Stimulated activated effector memory CD8-positive, alpha-beta T cell treated with anti-CD3 and anti-CD28 coated beads, Interleukin-12 subunit alpha, Interleukin-12 subunit beta, amount 100 ng/mL, for 72 hours (primary cell): ENCODE measurements around the gene LMBR1.
"Not testable (repeated sequence)": the region's sequence is repeated elsewhere in the genome, so short reads cannot be mapped to it uniquely, and the experiment has no call there.

ENCODE experiments used
- ATAC-seq: fragments of 150-1000 bp; cut with Tn5 transposase; 2 replicates; pipeline ENCODE4 v1.10.0; 2021
- DNase-seq, 2 donors: peaks; one replicate each; pipeline ENCODE4 v3.0.0; 2021 to 2022; ENCODE audit warnings: low spot score in 2 of 2
- H3K27ac Mint-ChIP-seq: one replicate; pipeline ENCODE4 v1.8.0; 2022; ENCODE audit warnings: mild to moderate bottlenecking, mixed read lengths
- H3K36me3 Mint-ChIP-seq: one replicate; pipeline ENCODE4 v1.8.0; 2022; ENCODE audit warnings: mild to moderate bottlenecking, mixed read lengths
- H3K4me1 Mint-ChIP-seq: one replicate; pipeline ENCODE4 v1.8.0; 2022; ENCODE audit warnings: mixed read lengths
- H3K4me3 Mint-ChIP-seq: one replicate; pipeline ENCODE4 v1.8.0; 2022; ENCODE audit warnings: mild to moderate bottlenecking, mixed read lengths
- H3K9me3 Mint-ChIP-seq: one replicate; pipeline ENCODE4 v1.8.0; 2022; ENCODE audit warnings: mixed read lengths

The LMBR1 gene

GRCh38 chr7:156811706-156812105, 81.3 kb downstream of the LMBR1 start:
- Mint-ChIP-seq H3K36me3 (no peaks in the 10 kb centered on the region), H3K4me1 (no peaks in the 10 kb centered on the region), H3K9me3 (no peaks in the 10 kb centered on the region), H3K4me3 (no peak overlapping the region), H3K27ac (no peak overlapping the region)
- no peak for DNase-seq
- ATAC-seq, result no peak

- not testable (repeated sequence) for ATAC-seq, H3K4me1 Mint-ChIP-seq, DNase-seq, H3K4me3 Mint-ChIP-seq, H3K9me3 Mint-ChIP-seq, H3K27ac Mint-ChIP-seq
- H3K36me3 Mint-ChIP-seq, result peaks cover 12% of the 10 kb centered on the region
Measured at GRCh38 chr7:156803656-156804055, 89.3 kb downstream of the LMBR1 start.

DNA sequence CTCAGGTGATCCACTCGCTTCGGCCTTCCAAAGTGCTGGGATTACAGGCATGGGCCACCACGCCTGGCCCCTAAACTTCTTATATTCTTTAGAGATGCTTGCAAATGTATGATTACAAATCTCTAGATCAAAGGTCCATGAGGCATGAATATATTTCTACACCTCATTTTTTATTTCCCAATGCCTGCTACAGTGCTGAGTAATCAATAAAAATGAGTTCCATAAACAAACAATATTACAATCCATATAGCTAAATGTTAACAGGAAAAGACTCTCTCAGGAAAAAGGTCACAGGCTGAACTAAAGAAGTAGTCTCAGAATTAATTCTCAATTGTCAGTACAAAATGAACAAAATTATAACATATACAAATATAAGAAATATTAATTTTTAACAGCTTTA, 90.8 kb downstream of the LMBR1 start:
- ATAC-seq, result no peak
- Mint-ChIP-seq H3K9me3 (no peaks in the 10 kb centered on the region), H3K4me1 (no peaks in the 10 kb centered on the region), H3K4me3 (no peak overlapping the region), H3K36me3 (peaks cover 12% of the 10 kb centered on the region), H3K27ac (no peak overlapping the region)
- DNase-seq, result no peak

GRCh38 chr7:156795415-156795814, 97.6 kb downstream of the LMBR1 start:
- no peak for ATAC-seq

DNA sequence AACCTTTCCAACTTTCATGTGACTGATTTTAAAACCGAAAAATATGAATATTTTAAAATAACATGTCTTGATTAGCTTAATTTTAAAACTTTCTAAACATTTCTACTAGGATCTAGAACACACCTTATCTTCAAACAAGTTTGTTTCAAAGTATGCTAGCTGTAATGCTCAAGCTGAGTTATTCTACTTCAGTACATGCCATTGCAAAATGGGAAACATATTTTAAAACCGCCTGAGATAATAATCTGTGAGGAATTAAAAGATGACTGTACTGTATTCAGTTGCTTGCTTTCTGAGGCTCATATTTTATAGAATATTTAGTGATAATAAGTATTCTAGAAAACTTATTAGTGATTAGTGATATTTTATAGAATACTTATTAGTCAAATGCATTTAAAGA, 99.6 kb downstream of the LMBR1 start:
- Mint-ChIP-seq H3K4me1 (no peaks in the 10 kb centered on the region), H3K4me3 (no peak overlapping the region), H3K9me3 (no peaks in the 10 kb centered on the region), H3K27ac (no peak overlapping the region), H3K36me3 (peaks cover 22% of the 10 kb centered on the region)
- no peak for DNase-seq
- ATAC-seq, result no peak

More at GRCh38 chr7:156795415-156795814, 97.6 kb downstream of the LMBR1 start:
- DNase-seq, result no peak
- Mint-ChIP-seq H3K4me3 (no peak overlapping the region), H3K27ac (peak overlapping the region; percentile 29), H3K36me3 (peaks cover 29% of the 10 kb centered on the region), H3K4me1 (no peaks in the 10 kb centered on the region), H3K9me3 (no peaks in the 10 kb centered on the region)

DNA sequence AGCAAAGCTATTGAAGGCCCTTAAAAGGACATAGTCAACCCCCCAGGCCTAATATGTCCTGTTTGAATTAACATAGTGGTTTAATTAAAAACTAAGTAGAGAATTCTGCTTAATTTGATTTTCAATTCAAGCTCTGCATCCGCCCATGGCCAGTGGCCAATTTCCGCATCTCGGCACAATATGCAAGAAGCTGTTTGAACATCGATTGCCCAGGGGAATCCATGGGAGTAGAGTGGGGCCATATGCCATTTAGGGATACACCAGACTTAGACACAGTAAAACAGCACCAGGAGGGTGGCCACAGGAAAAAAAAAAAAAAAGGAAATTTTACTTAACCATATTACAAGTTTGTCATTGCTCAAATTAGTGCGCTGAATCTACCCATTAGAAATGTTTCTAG, 100.4 kb downstream of the LMBR1 start:
- no peak overlapping the region for H3K4me3 Mint-ChIP-seq
- H3K27ac Mint-ChIP-seq, result no peak overlapping the region
- DNase-seq (no peak), ATAC-seq (no peak)
- no peaks in the 10 kb centered on the region for H3K4me1 Mint-ChIP-seq
- peaks cover 22% of the 10 kb centered on the region for H3K36me3 Mint-ChIP-seq
- H3K9me3 Mint-ChIP-seq, result no peaks in the 10 kb centered on the region

- no peaks in the 10 kb centered on the region for H3K4me1 Mint-ChIP-seq
- H3K4me3 Mint-ChIP-seq, result no peak overlapping the region
- DNase-seq, result no peak
- peaks cover 21% of the 10 kb centered on the region for H3K36me3 Mint-ChIP-seq
- no peak for ATAC-seq
- no peak overlapping the region for H3K27ac Mint-ChIP-seq
- H3K9me3 Mint-ChIP-seq, result no peaks in the 10 kb centered on the region
Measured at GRCh38 chr7:156791241-156791640, 101.7 kb downstream of the LMBR1 start.

GRCh38 chr7:156790264-156790663, 102.7 kb downstream of the LMBR1 start:
- Mint-ChIP-seq H3K27ac (no peak overlapping the region), H3K9me3 (no peaks in the 10 kb centered on the region), H3K36me3 (peaks cover 11% of the 10 kb centered on the region), H3K4me3 (no peak overlapping the region), H3K4me1 (no peaks in the 10 kb centered on the region)
- no peak for DNase-seq
- no peak for ATAC-seq

DNA sequence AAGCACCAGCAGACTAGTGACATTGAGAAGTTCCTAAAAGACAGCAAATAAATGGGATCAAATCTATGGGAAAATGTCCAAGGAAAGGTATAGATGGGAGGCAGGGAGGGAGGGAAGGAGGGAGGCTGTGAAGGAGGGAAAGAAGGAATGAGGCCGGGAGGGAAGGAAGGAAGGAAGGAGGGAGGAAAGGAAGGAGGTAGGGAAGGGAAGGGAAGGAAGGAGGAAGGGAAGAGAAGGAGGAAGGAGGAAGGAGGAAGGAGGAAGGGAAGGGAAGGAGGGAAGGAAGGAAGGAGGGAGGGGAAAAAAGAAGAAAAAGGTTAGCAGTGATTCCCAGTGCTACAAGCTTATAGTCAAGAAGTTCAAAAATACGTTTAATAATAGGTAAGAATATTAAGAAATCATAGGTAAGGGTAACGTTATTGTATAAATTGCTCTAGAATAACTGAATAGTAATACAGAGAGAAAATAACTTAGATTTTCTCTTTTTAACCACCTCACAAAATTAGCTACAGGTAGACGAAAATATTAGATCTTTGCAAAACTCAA, 106.9 kb downstream of the LMBR1 start:
- H3K4me3 Mint-ChIP-seq, result no peak overlapping the region
- no peaks in the 10 kb centered on the region for H3K9me3 Mint-ChIP-seq
- peaks cover 9% of the 10 kb centered on the region for H3K36me3 Mint-ChIP-seq
- no peak for DNase-seq
- no peak for ATAC-seq
- H3K4me1 Mint-ChIP-seq, result peaks cover 8% of the 10 kb centered on the region
- no peak overlapping the region for H3K27ac Mint-ChIP-seq

DNA sequence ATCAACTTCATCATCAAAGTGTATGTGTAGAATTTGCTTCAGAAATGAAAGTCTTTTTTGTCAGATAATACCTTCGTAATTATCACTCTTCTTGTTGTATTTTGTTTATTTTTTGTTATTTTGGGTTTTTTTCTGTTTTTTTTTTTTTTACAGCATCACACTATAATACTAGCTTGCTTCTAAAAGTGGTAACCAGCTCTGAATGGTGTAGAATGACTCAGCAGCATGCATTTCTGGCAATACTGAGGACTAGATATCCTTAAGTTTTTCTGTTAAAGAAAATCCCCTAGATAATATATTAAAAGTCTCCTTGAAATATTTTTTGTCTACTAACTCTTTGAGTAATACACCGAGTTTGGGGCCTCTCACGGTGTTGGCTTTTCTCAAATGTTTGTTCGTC, 109.1 kb downstream of the LMBR1 start:
- H3K4me1 Mint-ChIP-seq, result peaks cover 13% of the 10 kb centered on the region
- peaks cover 9% of the 10 kb centered on the region for H3K36me3 Mint-ChIP-seq
- no peak for ATAC-seq
- no peaks in the 10 kb centered on the region for H3K9me3 Mint-ChIP-seq
- no peak overlapping the region for H3K4me3 Mint-ChIP-seq
- H3K27ac Mint-ChIP-seq, result no peak overlapping the region
- no peak for DNase-seq

DNA sequence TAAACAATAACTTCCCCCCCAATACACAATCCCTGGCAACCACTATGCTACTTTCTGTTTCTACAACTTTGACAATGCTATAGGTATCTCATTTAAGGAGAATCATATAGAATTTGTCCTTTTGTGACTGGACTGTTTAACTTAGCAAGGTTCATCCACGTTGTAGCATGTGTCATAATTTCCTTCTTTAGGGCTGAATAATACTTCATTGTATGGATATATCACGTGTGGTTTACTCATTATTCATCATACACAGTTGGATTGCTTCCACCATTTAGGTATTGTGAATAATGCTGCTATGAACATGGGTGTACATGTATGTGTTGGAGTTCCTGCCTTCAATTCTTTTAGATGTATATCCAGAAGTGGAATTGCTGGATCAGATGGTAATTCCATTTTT, 111.0 kb downstream of the LMBR1 start:
- Mint-ChIP-seq H3K9me3 (peaks cover 2% of the 10 kb centered on the region), H3K4me1 (peaks cover 25% of the 10 kb centered on the region), H3K27ac (no peak overlapping the region), H3K4me3 (no peak overlapping the region), H3K36me3 (peaks cover 14% of the 10 kb centered on the region)
- DNase-seq (no peak), ATAC-seq (no peak)

GRCh38 chr7:156780724-156781455, 112.1 kb downstream of the LMBR1 start:
- no peak for DNase-seq
- peaks cover 2% of the 10 kb centered on the region for H3K9me3 Mint-ChIP-seq
- H3K4me3 Mint-ChIP-seq, result no peak overlapping the region
- H3K4me1 Mint-ChIP-seq, result peaks cover 35% of the 10 kb centered on the region
- no peak overlapping the region for H3K27ac Mint-ChIP-seq
- H3K36me3 Mint-ChIP-seq, result peaks cover 14% of the 10 kb centered on the region
- no peak for ATAC-seq

GRCh38 chr7:156778668-156779067, 114.3 kb downstream of the LMBR1 start:
- DNase-seq (no peak), ATAC-seq (no peak)
- no peak overlapping the region for H3K4me3 Mint-ChIP-seq
- peaks cover 40% of the 10 kb centered on the region for H3K4me1 Mint-ChIP-seq
- peak overlapping the region; percentile 93 for H3K27ac Mint-ChIP-seq
- H3K9me3 Mint-ChIP-seq, result peaks cover 2% of the 10 kb centered on the region
- peaks cover 7% of the 10 kb centered on the region for H3K36me3 Mint-ChIP-seq

DNA sequence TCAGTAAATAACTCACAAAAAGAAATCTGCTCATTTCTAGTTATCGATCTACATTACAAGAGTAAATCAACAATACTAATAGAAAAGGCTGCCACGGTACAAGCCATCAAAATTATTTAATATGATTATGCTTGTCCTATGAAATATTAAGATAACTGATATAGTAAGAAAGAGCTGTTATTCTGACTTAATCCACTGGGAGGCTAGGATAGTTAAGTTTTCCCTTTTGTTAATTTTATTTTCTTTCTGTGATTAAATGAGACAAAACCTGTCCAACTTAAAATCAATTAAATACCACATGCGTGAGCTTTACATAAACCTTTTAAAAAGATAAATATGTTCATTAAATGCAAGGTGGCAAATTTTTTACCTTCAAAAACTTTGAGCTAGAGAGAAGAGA, 114.8 kb downstream of the LMBR1 start:
- Mint-ChIP-seq H3K4me1 (peaks cover 45% of the 10 kb centered on the region), H3K9me3 (peaks cover 2% of the 10 kb centered on the region), H3K36me3 (peaks cover 5% of the 10 kb centered on the region), H3K27ac (peak overlapping the region; percentile 93), H3K4me3 (peak overlapping the region; percentile 55)
- ATAC-seq (no peak), DNase-seq (no peak)

- DNase-seq, result no peak
- Mint-ChIP-seq H3K27ac (peak overlapping the region; percentile 93), H3K4me1 (peaks cover 47% of the 10 kb centered on the region), H3K4me3 (peak overlapping the region; percentile 55), H3K36me3 (peaks cover 5% of the 10 kb centered on the region), H3K9me3 (peaks cover 2% of the 10 kb centered on the region)
- ATAC-seq, result peak; percentile 99
Measured at GRCh38 chr7:156777364-156778069, 115.5 kb downstream of the LMBR1 start.

GRCh38 chr7:156776527-156776926, 116.5 kb downstream of the LMBR1 start:
- ATAC-seq, result no peak
- Mint-ChIP-seq H3K36me3 (peaks cover 5% of the 10 kb centered on the region), H3K4me1 (peaks cover 51% of the 10 kb centered on the region), H3K9me3 (peaks cover 2% of the 10 kb centered on the region), H3K4me3 (no peak overlapping the region), H3K27ac (peak overlapping the region; percentile 93)
- DNase-seq, result no peak
